Karpas-422 (cell line): ENCODE data around the gene SSR2. TPM values are rescaled to one million over a fixed set of nuclear protein-coding genes. Genes with fewer than 3 reads are reported as not detected.

Experiments
- DNase-seq: peaks from one replicate; pipeline ENCODE4 v3.0.0-alpha.2; 2015
- H2AFZ ChIP-seq: fragments of 200-600 bp; sonication (generic); 2 replicates; pipeline ENCODE4 v1.6.1; 2014; ENCODE audit warnings: antibody characterized with exemption, low read length, mixed read lengths
- H3K27ac ChIP-seq: fragments of 200-600 bp; sonication (generic); 2 replicates; pipeline ENCODE4 v1.5.1; 2014; ENCODE audit warnings: mild to moderate bottlenecking, low read length, moderate library complexity
- H3K27me3 ChIP-seq: fragments of 200-600 bp; sonication (generic); 2 replicates; pipeline ENCODE4 v1.6.1; 2014; ENCODE audit warnings: low read length, mixed read lengths
- H3K36me3 ChIP-seq: fragments of 200-600 bp; sonication (generic); 2 replicates; pipeline ENCODE4 v1.6.1; 2014; ENCODE audit warnings: low read length, mixed read lengths; ENCODE audit not compliant: insufficient read depth
- H3K4me1 ChIP-seq: fragments of 200-600 bp; sonication (generic); 2 replicates; pipeline ENCODE4 v1.6.1; 2014; ENCODE audit warnings: mild to moderate bottlenecking, low read length, mixed read lengths
- H3K4me2 ChIP-seq: fragments of 200-600 bp; sonication (generic); 2 replicates; pipeline ENCODE4 v1.6.1; 2014; ENCODE audit warnings: low read length, low read depth, mild to moderate bottlenecking; ENCODE audit not compliant: poor library complexity, severe bottlenecking
- H3K4me3 ChIP-seq: fragments of 200-600 bp; sonication (generic); 2 replicates; pipeline ENCODE4 v1.5.1; 2014; ENCODE audit warnings: mild to moderate bottlenecking, antibody characterized with exemption, low read length, mixed read lengths
- H3K79me2 ChIP-seq: fragments of 200-600 bp; sonication (generic); 2 replicates; pipeline ENCODE4 v1.6.1; 2014; ENCODE audit warnings: mild to moderate bottlenecking, low read length, mixed read lengths
- H3K9ac ChIP-seq: fragments of 200-600 bp; sonication (generic); 2 replicates; pipeline ENCODE4 v1.6.0; 2014; ENCODE audit warnings: low read length
- H3K9me2 ChIP-seq: fragments of 200-600 bp; sonication (generic), shearing (Covaris generic); replicated peaks from 2 replicates; pipeline ENCODE4 v1.6.0; 2014; ENCODE audit warnings: mild to moderate bottlenecking, low read length, moderate library complexity; ENCODE audit not compliant: insufficient read depth
- H3K9me3 ChIP-seq: fragments of 300-700, 200-600 bp; sonication (generic); 2 replicates; pipeline ENCODE4 v1.6.1; 2014; ENCODE audit warnings: low read length, mixed read lengths
- H4K20me1 ChIP-seq: fragments of 200-600 bp; sonication (generic); 2 replicates; pipeline ENCODE4 v1.6.1; 2014; ENCODE audit warnings: mild to moderate bottlenecking, antibody characterized with exemption, low read length, low read depth; ENCODE audit not compliant: insufficient read depth
- total RNA-seq: library from RNA; depleted of rRNA; stranded (reverse); fragments of >200 nt; shearing (Covaris generic); gene quantifications from 2 replicates; pipeline ENCODE4 v1.2.3, GENCODE V29; 2014; ENCODE audit warnings: low replicate concordance; rRNA removed

The SSR2 gene
- total RNA-seq = 145 and 205 TPM in 2 replicates

GRCh38 chr1:156020293-156021092 lies at the start of gene SSR2:
Gene SSR2, minus strand, starts transcription at chr1:156020951. Its CDS starts 784 bp downstream, at chr1:156020167.
- Histone ChIP-seq H3K27ac (no peak within 1 kb of the TSS), H3K36me3 (peaks cover 10% of the 10 kb centered on the region; the same call in 1 of the 2 replicates), H3K4me1 (peaks cover 12% of the 10 kb centered on the region), H4K20me1 (peaks cover 6% of the 10 kb centered on the region; the same call in 1 of the 2 replicates), H3K79me2 (peaks cover 27% of the 10 kb centered on the region), H3K9me2 (no peaks in the 10 kb centered on the region), H3K4me3 (peak within 1 kb of the TSS; percentile 98), H3K9me3 (no peaks in the 10 kb centered on the region), H3K27me3 (no peaks in the 10 kb centered on the region), H3K4me2 (peak within 1 kb of the TSS; percentile 99), H2AFZ (peak within 1 kb of the TSS; percentile 95), H3K9ac (peak within 1 kb of the TSS; percentile 91)
- DNase-seq = peak; percentile 97

- Histone ChIP-seq H3K9me3 (no peaks in the 10 kb centered on the region), H2AFZ (no peak overlapping the region), H3K27me3 (no peaks in the 10 kb centered on the region), H3K4me1 (peaks cover 4% of the 10 kb centered on the region), H3K9me2 (no peaks in the 10 kb centered on the region), H4K20me1 (no peaks in the 10 kb centered on the region), H3K79me2 (no peaks in the 10 kb centered on the region), H3K4me3 (no peak overlapping the region), H3K27ac (no peak overlapping the region), H3K36me3 (no peaks in the 10 kb centered on the region), H3K4me2 (no peak overlapping the region), H3K9ac (no peak overlapping the region)
- DNase-seq = no peak
Observed at GRCh38 chr1:156070548-156070947, 49.8 kb upstream of the SSR2 start.

- no peak for DNase-seq
- Histone ChIP-seq H3K27me3 (no peaks in the 10 kb centered on the region), H2AFZ (no peak overlapping the region), H4K20me1 (no peaks in the 10 kb centered on the region), H3K4me3 (no peak overlapping the region), H3K9me2 (no peaks in the 10 kb centered on the region), H3K36me3 (no peaks in the 10 kb centered on the region), H3K79me2 (no peaks in the 10 kb centered on the region), H3K4me2 (no peak overlapping the region), H3K4me1 (no peaks in the 10 kb centered on the region), H3K9ac (no peak overlapping the region), H3K9me3 (no peaks in the 10 kb centered on the region), H3K27ac (no peak overlapping the region)
Observed at GRCh38 chr1:156069490-156070455, 49.0 kb upstream of the SSR2 start.

GRCh38 chr1:156067262-156067661 lies 46.5 kb upstream of the SSR2 start:
- H3K4me2 ChIP-seq = no peak overlapping the region
- no peaks in the 10 kb centered on the region for H4K20me1 ChIP-seq
- no peaks in the 10 kb centered on the region for H3K36me3 ChIP-seq
- H3K4me3 ChIP-seq = no peak overlapping the region
- no peak overlapping the region for H2AFZ ChIP-seq
- H3K4me1 ChIP-seq = no peaks in the 10 kb centered on the region
- H3K27me3 ChIP-seq = no peaks in the 10 kb centered on the region
- no peaks in the 10 kb centered on the region for H3K79me2 ChIP-seq
- no peaks in the 10 kb centered on the region for H3K9me3 ChIP-seq
- H3K9ac ChIP-seq = no peak overlapping the region
- H3K27ac ChIP-seq = no peak overlapping the region
- no peaks in the 10 kb centered on the region for H3K9me2 ChIP-seq
- DNase-seq = no peak

GRCh38 chr1:156065871-156066270 lies 45.1 kb upstream of the SSR2 start:
- Histone ChIP-seq H3K79me2 (no peaks in the 10 kb centered on the region), H2AFZ (no peak overlapping the region), H3K9ac (no peak overlapping the region)

GRCh38 chr1:156065212-156065611 lies 44.5 kb upstream of the SSR2 start:
- no peak overlapping the region for H2AFZ ChIP-seq
- no peaks in the 10 kb centered on the region for H3K79me2 ChIP-seq
- no peak overlapping the region for H3K9ac ChIP-seq
- no peak overlapping the region for H3K27ac ChIP-seq
- no peaks in the 10 kb centered on the region for H3K9me3 ChIP-seq
- no peaks in the 10 kb centered on the region for H3K27me3 ChIP-seq
- no peaks in the 10 kb centered on the region for H4K20me1 ChIP-seq
- no peak for DNase-seq
- H3K36me3 ChIP-seq = no peaks in the 10 kb centered on the region
- no peak overlapping the region for H3K4me2 ChIP-seq
- H3K9me2 ChIP-seq = no peaks in the 10 kb centered on the region
- H3K4me1 ChIP-seq = no peaks in the 10 kb centered on the region
- no peak overlapping the region for H3K4me3 ChIP-seq

More at GRCh38 chr1:156065871-156066270, 45.1 kb upstream of the SSR2 start:
- no peaks in the 10 kb centered on the region for H4K20me1 ChIP-seq
- H3K27me3 ChIP-seq = no peaks in the 10 kb centered on the region
- H3K9me3 ChIP-seq = no peaks in the 10 kb centered on the region
- no peak overlapping the region for H3K4me2 ChIP-seq
- no peak for DNase-seq
- H3K4me1 ChIP-seq = no peaks in the 10 kb centered on the region
- H3K27ac ChIP-seq = no peak overlapping the region
- H3K4me3 ChIP-seq = no peak overlapping the region
- H3K9me2 ChIP-seq = no peaks in the 10 kb centered on the region
- no peaks in the 10 kb centered on the region for H3K36me3 ChIP-seq

GRCh38 chr1:156064615-156065014 lies 43.9 kb upstream of the SSR2 start:
- H3K4me3 ChIP-seq = no peak overlapping the region
- H3K79me2 ChIP-seq = no peaks in the 10 kb centered on the region
- no peak overlapping the region for H2AFZ ChIP-seq

GRCh38 chr1:156063997-156064285 lies 43.2 kb upstream of the SSR2 start:
- Histone ChIP-seq H3K9me2 (no peaks in the 10 kb centered on the region), H2AFZ (no peak overlapping the region), H3K27ac (no peak overlapping the region), H3K4me2 (no peak overlapping the region), H3K27me3 (no peaks in the 10 kb centered on the region), H3K9me3 (no peaks in the 10 kb centered on the region), H3K4me3 (no peak overlapping the region), H3K4me1 (no peaks in the 10 kb centered on the region), H3K9ac (no peak overlapping the region), H4K20me1 (no peaks in the 10 kb centered on the region), H3K36me3 (no peaks in the 10 kb centered on the region), H3K79me2 (no peaks in the 10 kb centered on the region)
- no peak for DNase-seq

More at GRCh38 chr1:156064615-156065014, 43.9 kb upstream of the SSR2 start:
- H3K9me2 ChIP-seq = no peaks in the 10 kb centered on the region
- H3K9me3 ChIP-seq = no peaks in the 10 kb centered on the region
- H3K4me2 ChIP-seq = no peak overlapping the region
- H3K27ac ChIP-seq = no peak overlapping the region
- no peak overlapping the region for H3K9ac ChIP-seq
- H3K36me3 ChIP-seq = no peaks in the 10 kb centered on the region
- no peaks in the 10 kb centered on the region for H4K20me1 ChIP-seq
- no peaks in the 10 kb centered on the region for H3K27me3 ChIP-seq
- DNase-seq = no peak
- H3K4me1 ChIP-seq = no peaks in the 10 kb centered on the region
